ENCODE measurements around the gene GON4L.

- no peak for TF ChIP-seq CTCF (IDR thresholded peaks at IDR 0.05)
- no peak for TF ChIP-seq SIN3A (IDR thresholded peaks at IDR 0.05; ENCODE audit: borderline replicate concordance, low read depth, low read length)
- TF ChIP-seq POLR2AphosphoS5 (IDR thresholded peaks at IDR 0.05; ENCODE audit: low read depth, low read length) = no peak
- no peak for TF ChIP-seq EP300 (IDR thresholded peaks at IDR 0.05; ENCODE audit: borderline replicate concordance in 1 of 2, low read depth in 1 of 2, low read length in 1 of 2)
- no peak for TF ChIP-seq PBX3 (IDR thresholded peaks at IDR 0.05)
- TF ChIP-seq MAX (IDR thresholded peaks at IDR 0.05; ENCODE audit: low read depth) = no peak
- TF ChIP-seq NRF1 (IDR thresholded peaks at IDR 0.05; ENCODE audit: low read depth, low read length) = no peak
- TF ChIP-seq EZH2phosphoT487 (IDR thresholded peaks at IDR 0.05; ENCODE audit: borderline replicate concordance, low read depth) = no peak
- no peak for TF ChIP-seq IRF3 (IDR thresholded peaks at IDR 0.05; ENCODE audit: low read depth, low read length)
- TF ChIP-seq MXI1 (IDR thresholded peaks at IDR 0.05; ENCODE audit: low read depth, low read length) = no peak
- no peak for TF ChIP-seq TAF1 (IDR thresholded peaks at IDR 0.05; ENCODE audit: borderline replicate concordance, low read depth, low read length)
- no peak for TF ChIP-seq NFIC (IDR thresholded peaks at IDR 0.05; ENCODE audit: borderline replicate concordance)
Measured at GRCh38 chr1:155882766-155883165, 25.8 kb upstream of the GON4L start.
